GM12878 (cell line): ENCODE measurements around the gene WDR38. TPM values are rescaled to one million over a fixed set of nuclear protein-coding genes. Genes with fewer than 3 reads are reported as not detected.

Source experiments
- ATAC-seq: fragments of 200-7000 bp; cut with Tn5 transposase; 3 replicates; pipeline ENCODE4 v1.9.1; 2020; ENCODE audit warnings: mild to moderate bottlenecking, moderate library complexity
- BruUV-seq: library from RNA; stranded (reverse); fragments of 400-500 nt; replicated peaks from 2 replicates; lab custom pipeline; 2021; lab: Mats Ljungman, UMichigan
- CTCF ChIA-PET: fragments of 300-600 bp; sonication (Branson Sonifier 250); formaldehyde crosslinking; extraction: SDS; loops from one replicate; lab custom pipeline; 2021; ENCODE audit warnings: inconsistent platforms; lab: Yijun Ruan, JAX
- POLR2A ChIA-PET: fragments of 350-600 bp; formaldehyde crosslinking; extraction: SDS; loops from one replicate; lab custom pipeline; 2021; ENCODE audit warnings: inconsistent platforms; lab: Charles Lee
- RAD21 ChIA-PET: fragments of 300-600 bp; sonication (Branson Sonifier 250); formaldehyde crosslinking; loops from one replicate; lab custom pipeline; 2023; ENCODE audit warnings: antibody characterized with exemption; ENCODE audit not compliant: unreplicated experiment; lab: Charles Lee
- SMC1A ChIA-PET: fragments of 300-600 bp; sonication (Branson Sonifier 250); formaldehyde crosslinking; loops from one replicate; lab custom pipeline; 2023; ENCODE audit not compliant: unreplicated experiment, uncharacterized antibody; lab: Charles Lee
- DNase-seq: peaks from one replicate; pipeline ENCODE4 v3.0.0-alpha.2; 2011; ENCODE audit warnings: low read depth, low spot score
- FAIRE-seq: peaks from 3 replicates; lab custom pipeline; 2011; peaks lifted over from hg19 to GRCh38; lab: Jason Lieb, UNC
- H2AFZ ChIP-seq: 2 replicates; pipeline ENCODE4 v1.6.0; 2011; ENCODE audit warnings: low read depth, low read length, control low read depth; ENCODE audit not compliant: control insufficient read depth
- H3K27ac ChIP-seq: 2 replicates; pipeline ENCODE4 v1.5.1; 2011; ENCODE audit warnings: control low read depth; ENCODE audit not compliant: control insufficient read depth, insufficient read depth
- H3K27me3 ChIP-seq, 2 experiments: replicated peaks in 1 of 2; 2 replicates each; pipeline versions ENCODE4 v1.6.0 to v1.6.1; 2011; ENCODE audit warnings: low read length in 1 of 2; ENCODE audit not compliant: control insufficient read depth in 2 of 2, insufficient read depth in 2 of 2
- H3K36me3 ChIP-seq, 2 experiments: 2 replicates each; pipeline ENCODE4 v1.5.1; 2011; ENCODE audit warnings: low read length in 1 of 2; ENCODE audit not compliant: control insufficient read depth in 2 of 2, insufficient read depth in 2 of 2
- H3K4me1 ChIP-seq: 2 replicates; pipeline ENCODE4 v1.6.1; 2011; ENCODE audit warnings: mild to moderate bottlenecking, low read length, moderate library complexity, mixed read lengths; ENCODE audit not compliant: control insufficient read depth, insufficient read depth
- H3K4me2 ChIP-seq: 2 replicates; pipeline ENCODE4 v1.6.0; 2011; ENCODE audit warnings: control low read depth; ENCODE audit not compliant: control insufficient read depth, insufficient read depth
- H3K4me3 ChIP-seq: fragments of 200-600 bp; sonication (generic); 2 replicates; pipeline ENCODE4 v1.5.1; 2016
- H3K79me2 ChIP-seq: 2 replicates; pipeline ENCODE4 v1.6.0; 2011; ENCODE audit warnings: low read length; ENCODE audit not compliant: control insufficient read depth, insufficient read depth
- H3K9ac ChIP-seq: 2 replicates; pipeline ENCODE4 v1.8.0; 2011; ENCODE audit warnings: low read length, control low read depth, mixed read lengths; ENCODE audit not compliant: control insufficient read depth, insufficient read depth
- H3K9me3 ChIP-seq: replicated peaks from 3 replicates; pipeline ENCODE4 v1.5.1; 2011; ENCODE audit warnings: mild to moderate bottlenecking, low read length; ENCODE audit not compliant: control insufficient read depth, insufficient read depth
- H4K20me1 ChIP-seq: 2 replicates; pipeline ENCODE4 v1.6.0; 2011; ENCODE audit not compliant: control insufficient read depth, insufficient read depth
- EP300 ChIP-seq, 2 experiments: fragments of 150-350 bp in 1 of 2; IDR thresholded peaks; 2 replicates each; pipeline ENCODE4 v1.6.1; 2011 to 2012; ENCODE audit warnings: low read depth in 2 of 2, low read length in 2 of 2, borderline replicate concordance in 1 of 2, improper control_type of control experiment in 1 of 2, inconsistent platforms in 1 of 2; ENCODE audit not compliant: control insufficient read depth in 1 of 2
- GABPA ChIP-seq: IDR thresholded peaks from 2 replicates; pipeline ENCODE4 v1.6.1; 2014; ENCODE audit warnings: antibody characterized with exemption, low read depth, mild to moderate bottlenecking, inconsistent platforms
- GATAD2B ChIP-seq: fragments of 450-650 bp; conservative IDR thresholded peaks from 2 replicates; pipeline ENCODE4 v1.6.1; 2017; ENCODE audit warnings: low read depth, mild to moderate bottlenecking, moderate library complexity
- HCFC1 ChIP-seq: fragments of 150-350 bp; IDR thresholded peaks from 2 replicates; pipeline ENCODE4 v1.6.1; 2014; ENCODE audit warnings: low read length
- MEF2B ChIP-seq: fragments of 450-650 bp; IDR thresholded peaks from 2 replicates; pipeline ENCODE4 v1.6.1; 2018; ENCODE audit warnings: mild to moderate bottlenecking, moderate library complexity; ENCODE audit not compliant: partially characterized antibody, poor library complexity, severe bottlenecking
- PML ChIP-seq: IDR thresholded peaks from 2 replicates; pipeline ENCODE4 v1.6.1; 2012; ENCODE audit warnings: low read length, inconsistent platforms
- POLR2A ChIP-seq: IDR thresholded peaks from 2 replicates; pipeline ENCODE4 v1.6.1; 2011; ENCODE audit warnings: low read depth, mild to moderate bottlenecking, low read length
- POLR2AphosphoS5 ChIP-seq: IDR thresholded peaks from 2 replicates; pipeline ENCODE4 v1.6.1; 2011; ENCODE audit warnings: mild to moderate bottlenecking, low read length, inconsistent platforms
- SPI1 ChIP-seq: IDR thresholded peaks from 2 replicates; pipeline ENCODE4 v1.6.1; 2011; ENCODE audit warnings: low read depth, mild to moderate bottlenecking, low read length, moderate library complexity, borderline replicate concordance; ENCODE audit not compliant: insufficient read depth
- SREBF2 ChIP-seq: IDR thresholded peaks from 2 replicates; pipeline ENCODE4 v1.6.1; 2012; ENCODE audit warnings: mild to moderate bottlenecking, low read length
- SUZ12 ChIP-seq: fragments of 200-600 bp; sonication (generic); IDR thresholded peaks from one replicate; pipeline ENCODE4 v1.6.1; 2018; ENCODE audit warnings: antibody characterized with exemption, mild to moderate bottlenecking; ENCODE audit not compliant: unreplicated experiment
- TCF7 ChIP-seq: IDR thresholded peaks from 2 replicates; pipeline ENCODE4 v1.6.1; 2014; ENCODE audit warnings: antibody characterized with exemption, borderline replicate concordance
- ZSCAN29 ChIP-seq: fragments of 450-650 bp; IDR thresholded peaks from 2 replicates; pipeline ENCODE4 v1.6.1; 2017; ENCODE audit warnings: mild to moderate bottlenecking, moderate library complexity
- WGBS: methylation state at CpG from one replicate; pipeline ENCODE4 v1.1.6; 2016; ENCODE audit warnings: low lambda C conversion rate; ENCODE audit not compliant: insufficient replicate concordance, insufficient coverage; ENCODE audit errors: missing lambda C conversion rate; 5-methylcytosine and 5-hydroxymethylcytosine counted together
- in situ Hi-C: fragments of 300-500 bp; cut with MboI; formaldehyde crosslinking; loops from 9 replicates; pipeline ENCODE4 v1.14.3; 2018; ENCODE audit warnings: mixed read lengths
- intact Hi-C: fragments of 100-400 bp; cut with micrococcal nuclease; formaldehyde crosslinking; loops from one replicate; pipeline ENCODE4 v1.14.2; 2022; ENCODE audit not compliant: unreplicated experiment
- polyA plus RNA-seq, 11 experiments: library from polyadenylated mRNA; depleted of rRNA in 4 of 11; unstranded in 6 of 11; stranded (reverse) in 5 of 11; fragments of >200 nt; fragmentation: Nextera tagmentation in 4 of 11; fragmentation: Illumina TruSeq in 1 of 11; extraction: Ambion mirVana in 4 of 11; extraction: Trizol in 1 of 11; gene quantifications; 1 replicate in 1 of 11; 2 replicates in 10 of 11; pipeline versions ENCODE4 v1.2.1 to v1.2.3, GENCODE V29; 2011 to 2016; ENCODE audit warnings: inconsistent platforms in 2 of 11, missing spikeins in 2 of 11, low read depth in 1 of 11
- total RNA-seq, 4 experiments: library from RNA; depleted of rRNA in 3 of 4; stranded (reverse); fragments of >200 nt in 3 of 4; fragmentation: Illumina TruSeq in 1 of 4; extraction: Trizol in 1 of 4; gene quantifications; 2 replicates each; pipeline versions ENCODE4 v1.2.1 to v1.2.3, GENCODE V29; 2013 to 2021
- TF ChIP-seq, protein P1 (sequence below): fragments of 450-650 bp; IDR thresholded peaks from 2 replicates; pipeline ENCODE4 v1.6.1; 2017; ENCODE audit warnings: mild to moderate bottlenecking, moderate library complexity
- TF ChIP-seq, protein P2 (sequence below): IDR thresholded peaks from 2 replicates; pipeline ENCODE4 v1.6.1; 2012; ENCODE audit warnings: improper control_type of control experiment, low read depth, low read length; ENCODE audit not compliant: insufficient replicate concordance

WDR38 gene
- total and polyA plus RNA-seq, 10 of the 15 experiments (the other 5 are each of a cell fraction or from before 2014, with no cell fraction given), result not detected

DNA sequence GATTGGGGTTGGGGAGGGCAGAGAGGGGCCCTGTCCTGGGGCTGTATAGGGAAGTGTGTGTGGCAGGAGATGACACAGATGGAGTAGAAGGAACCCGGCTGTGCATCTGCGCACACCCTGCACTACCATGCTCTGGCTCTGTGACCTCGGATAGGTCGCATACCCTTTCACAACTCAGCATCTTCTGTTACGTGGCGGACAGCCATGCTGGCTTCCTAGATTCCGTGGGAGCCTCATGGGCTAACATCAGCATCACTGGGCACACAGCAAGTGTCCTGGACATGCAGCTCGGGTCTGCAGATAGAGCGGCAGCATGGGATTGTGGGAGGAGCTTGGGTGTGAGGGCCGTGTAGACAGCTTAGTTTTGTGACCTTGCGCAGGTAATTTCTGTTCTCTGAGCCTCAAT lies 17.9 kb downstream of the WDR38 start:
- FAIRE-seq, result no peak
- peaks cover 20 to 23% of the 10 kb centered on the region in 2 experiments for H3K36me3 ChIP-seq
- TF ChIP-seq GABPA (no peak), POLR2AphosphoS5 (peak; percentile 60), SUZ12 (no peak), TCF7 (no peak), GATAD2B (no peak), EP300 (IDR thresholded peaks at IDR 0.05; ENCODE audit: borderline replicate concordance in 1 of 2, control insufficient read depth in 1 of 2, low read depth in 2 of 2, low read length in 2 of 2) (no peak), POLR2A (0 out of 2 replicates have a peak, but pooled peaks have one; percentile 4), SREBF2 (no peak), MEF2B (no peak), ZSCAN29 (peak; percentile 78), SPI1 (peak; percentile 22; the same call in 1 of the 2 replicates), PML (no peak), HCFC1 (no peak)
- TF ChIP-seq, protein P1, sequence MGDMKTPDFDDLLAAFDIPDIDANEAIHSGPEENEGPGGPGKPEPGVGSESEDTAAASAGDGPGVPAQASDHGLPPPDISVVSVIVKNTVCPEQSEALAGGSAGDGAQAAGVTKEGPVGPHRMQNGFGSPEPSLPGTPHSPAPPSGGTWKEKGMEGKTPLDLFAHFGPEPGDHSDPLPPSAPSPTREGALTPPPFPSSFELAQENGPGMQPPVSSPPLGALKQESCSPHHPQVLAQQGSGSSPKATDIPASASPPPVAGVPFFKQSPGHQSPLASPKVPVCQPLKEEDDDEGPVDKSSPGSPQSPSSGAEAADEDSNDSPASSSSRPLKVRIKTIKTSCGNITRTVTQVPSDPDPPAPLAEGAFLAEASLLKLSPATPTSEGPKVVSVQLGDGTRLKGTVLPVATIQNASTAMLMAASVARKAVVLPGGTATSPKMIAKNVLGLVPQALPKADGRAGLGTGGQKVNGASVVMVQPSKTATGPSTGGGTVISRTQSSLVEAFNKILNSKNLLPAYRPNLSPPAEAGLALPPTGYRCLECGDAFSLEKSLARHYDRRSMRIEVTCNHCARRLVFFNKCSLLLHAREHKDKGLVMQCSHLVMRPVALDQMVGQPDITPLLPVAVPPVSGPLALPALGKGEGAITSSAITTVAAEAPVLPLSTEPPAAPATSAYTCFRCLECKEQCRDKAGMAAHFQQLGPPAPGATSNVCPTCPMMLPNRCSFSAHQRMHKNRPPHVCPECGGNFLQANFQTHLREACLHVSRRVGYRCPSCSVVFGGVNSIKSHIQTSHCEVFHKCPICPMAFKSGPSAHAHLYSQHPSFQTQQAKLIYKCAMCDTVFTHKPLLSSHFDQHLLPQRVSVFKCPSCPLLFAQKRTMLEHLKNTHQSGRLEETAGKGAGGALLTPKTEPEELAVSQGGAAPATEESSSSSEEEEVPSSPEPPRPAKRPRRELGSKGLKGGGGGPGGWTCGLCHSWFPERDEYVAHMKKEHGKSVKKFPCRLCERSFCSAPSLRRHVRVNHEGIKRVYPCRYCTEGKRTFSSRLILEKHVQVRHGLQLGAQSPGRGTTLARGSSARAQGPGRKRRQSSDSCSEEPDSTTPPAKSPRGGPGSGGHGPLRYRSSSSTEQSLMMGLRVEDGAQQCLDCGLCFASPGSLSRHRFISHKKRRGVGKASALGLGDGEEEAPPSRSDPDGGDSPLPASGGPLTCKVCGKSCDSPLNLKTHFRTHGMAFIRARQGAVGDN, result no peak
- TF ChIP-seq, protein P2, sequence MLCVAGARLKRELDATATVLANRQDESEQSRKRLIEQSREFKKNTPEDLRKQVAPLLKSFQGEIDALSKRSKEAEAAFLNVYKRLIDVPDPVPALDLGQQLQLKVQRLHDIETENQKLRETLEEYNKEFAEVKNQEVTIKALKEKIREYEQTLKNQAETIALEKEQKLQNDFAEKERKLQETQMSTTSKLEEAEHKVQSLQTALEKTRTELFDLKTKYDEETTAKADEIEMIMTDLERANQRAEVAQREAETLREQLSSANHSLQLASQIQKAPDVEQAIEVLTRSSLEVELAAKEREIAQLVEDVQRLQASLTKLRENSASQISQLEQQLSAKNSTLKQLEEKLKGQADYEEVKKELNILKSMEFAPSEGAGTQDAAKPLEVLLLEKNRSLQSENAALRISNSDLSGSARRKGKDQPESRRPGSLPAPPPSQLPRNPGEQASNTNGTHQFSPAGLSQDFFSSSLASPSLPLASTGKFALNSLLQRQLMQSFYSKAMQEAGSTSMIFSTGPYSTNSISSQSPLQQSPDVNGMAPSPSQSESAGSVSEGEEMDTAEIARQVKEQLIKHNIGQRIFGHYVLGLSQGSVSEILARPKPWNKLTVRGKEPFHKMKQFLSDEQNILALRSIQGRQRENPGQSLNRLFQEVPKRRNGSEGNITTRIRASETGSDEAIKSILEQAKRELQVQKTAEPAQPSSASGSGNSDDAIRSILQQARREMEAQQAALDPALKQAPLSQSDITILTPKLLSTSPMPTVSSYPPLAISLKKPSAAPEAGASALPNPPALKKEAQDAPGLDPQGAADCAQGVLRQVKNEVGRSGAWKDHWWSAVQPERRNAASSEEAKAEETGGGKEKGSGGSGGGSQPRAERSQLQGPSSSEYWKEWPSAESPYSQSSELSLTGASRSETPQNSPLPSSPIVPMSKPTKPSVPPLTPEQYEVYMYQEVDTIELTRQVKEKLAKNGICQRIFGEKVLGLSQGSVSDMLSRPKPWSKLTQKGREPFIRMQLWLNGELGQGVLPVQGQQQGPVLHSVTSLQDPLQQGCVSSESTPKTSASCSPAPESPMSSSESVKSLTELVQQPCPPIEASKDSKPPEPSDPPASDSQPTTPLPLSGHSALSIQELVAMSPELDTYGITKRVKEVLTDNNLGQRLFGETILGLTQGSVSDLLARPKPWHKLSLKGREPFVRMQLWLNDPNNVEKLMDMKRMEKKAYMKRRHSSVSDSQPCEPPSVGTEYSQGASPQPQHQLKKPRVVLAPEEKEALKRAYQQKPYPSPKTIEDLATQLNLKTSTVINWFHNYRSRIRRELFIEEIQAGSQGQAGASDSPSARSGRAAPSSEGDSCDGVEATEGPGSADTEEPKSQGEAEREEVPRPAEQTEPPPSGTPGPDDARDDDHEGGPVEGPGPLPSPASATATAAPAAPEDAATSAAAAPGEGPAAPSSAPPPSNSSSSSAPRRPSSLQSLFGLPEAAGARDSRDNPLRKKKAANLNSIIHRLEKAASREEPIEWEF, result no peak

More for the DNA sequence above, 17.9 kb downstream of the WDR38 start:
- BruUV-seq, result no TSS peak
- no peaks in the 10 kb centered on the region for H3K27me3 ChIP-seq
- in situ Hi-C loops (loop anchor here (25.0 kb wide), 1 partner anchor 1959 kb away; the partner anchor contains the start of genes RC3H2 and ZBTB6), intact Hi-C loops (loop anchor here (2.0 to 5.0 kb wide), 2 partner anchors 70 to 271 kb away; partner anchors contain the start of genes GOLGA1 and SCAI)
- ATAC-seq (peak; percentile 15), DNase-seq (no peak)
- H3K4me3 ChIP-seq, result peak overlapping the region; percentile 94
- SMC1A ChIA-PET, result interaction anchor here (0.8 to 4.1 kb wide), 4 partner anchors 10 to 104 kb away, joined by 3 to 37 read pairs (median 3); partner anchors contain the start of genes ARPC5L and RPL35
- H3K27ac ChIP-seq, result peak overlapping the region; percentile 94
- H3K4me1 ChIP-seq, result peaks cover 19% of the 10 kb centered on the region
- peak overlapping the region; percentile 98 for H3K9ac ChIP-seq
- CTCF ChIA-PET, result interaction anchor here (0.7 to 4.8 kb wide), 8 partner anchors 9 to 271 kb away, joined by 3 to 31 read pairs (median 7); partner anchors contain the start of genes ARPC5L, RPL35 and WDR38
- no peaks in the 10 kb centered on the region for H3K9me3 ChIP-seq
- 6% methylated on average over 11 of the region's 11 CpGs for WGBS
- H4K20me1 ChIP-seq, result peaks cover 5% of the 10 kb centered on the region
- peak overlapping the region; percentile 74 for H3K4me2 ChIP-seq
- H3K79me2 ChIP-seq, result peaks cover 88% of the 10 kb centered on the region
- POLR2A ChIA-PET, result interaction anchor here (0.7 to 5.8 kb wide), 4 partner anchors 10 to 22 kb away, joined by 3 to 92 read pairs (median 4); partner anchors contain the start of genes ARPC5L, RPL35 and WDR38
- RAD21 ChIA-PET, result interaction anchor here (1.0 to 2.3 kb wide), 8 partner anchors 9 to 272 kb away, joined by 3 to 28 read pairs (median 6); partner anchors contain the start of genes ARPC5L, NR6A1, RPL35 and SCAI
- H2AFZ ChIP-seq, result no peak overlapping the region
